ENCODE results near the gene MBLAC1. TPM values are rescaled to one million over a fixed set of nuclear protein-coding genes. Genes with fewer than 3 reads are reported as not detected.

MBLAC1 gene
- polyA plus RNA-seq, 3 donors: 1.2 to 1.7 (median 1.3) TPM

GRCh38 chr7:100095289-100095688 is 31.5 kb upstream of the MBLAC1 start:
- DNase-seq (ENCODE audit: low read depth in 3 of 3, low spot score in 2 of 3): no peak

DNA sequence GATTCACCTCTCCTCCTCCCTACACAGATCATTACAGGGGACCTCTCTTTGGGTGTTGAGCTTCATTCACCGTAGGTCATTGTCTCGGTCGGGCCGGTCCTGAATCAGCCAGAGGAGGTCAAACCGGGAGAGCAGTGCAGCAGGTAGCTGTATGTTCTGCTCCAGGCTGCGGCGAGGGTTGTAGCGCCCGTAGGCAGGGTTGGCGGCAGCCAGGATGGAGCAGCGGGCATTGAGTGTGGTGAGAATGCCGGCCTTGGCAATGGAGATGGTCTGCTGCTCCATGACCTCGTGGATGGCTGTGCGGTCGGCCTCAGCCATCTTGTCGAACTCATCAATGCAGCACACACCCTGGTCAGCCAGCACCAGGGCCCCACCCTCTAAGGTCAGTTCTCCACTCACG is 31.1 kb upstream of the MBLAC1 start:
- DNase-seq (ENCODE audit: low read depth in 3 of 3, low spot score in 2 of 3): no peak

- no peak for DNase-seq (ENCODE audit: low read depth in 3 of 3, low spot score in 2 of 3)
These were observed 27.9 kb upstream of the MBLAC1 start for GRCh38 chr7:100098913-100099312.

- no peak for DNase-seq (ENCODE audit: low read depth in 3 of 3, low spot score in 2 of 3)
These were observed 27.3 kb upstream of the MBLAC1 start for GRCh38 chr7:100099452-100099851.

DNA sequence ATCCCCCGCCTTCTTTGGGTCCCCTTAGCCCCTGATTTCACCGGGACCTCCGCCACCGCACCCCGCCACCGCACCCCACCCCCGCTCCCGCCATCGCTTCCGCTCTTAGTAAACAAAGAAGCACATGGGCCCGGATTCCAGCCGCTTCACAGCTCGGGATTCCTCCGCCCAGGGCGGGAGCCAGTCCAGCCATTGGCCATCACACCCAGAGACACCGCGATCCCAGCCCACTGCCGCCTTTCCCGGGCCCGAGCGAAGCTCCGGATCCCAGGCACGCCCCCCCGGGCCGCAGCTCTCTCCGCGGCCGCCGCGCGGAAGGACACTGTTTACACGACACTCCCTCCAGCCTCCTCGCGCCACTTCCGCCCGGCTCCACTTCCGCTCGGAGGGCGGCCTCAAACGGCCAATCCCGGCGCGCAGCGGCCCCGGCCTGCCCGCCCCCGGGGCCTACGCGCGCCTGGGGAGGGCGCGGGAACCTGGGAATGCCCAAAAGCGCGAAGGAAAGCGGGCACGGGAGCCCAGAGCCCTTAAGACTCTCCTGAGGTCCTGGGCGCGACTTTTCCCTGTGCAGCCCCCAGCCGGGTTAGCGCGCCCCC is 26.2 kb upstream of the MBLAC1 start:
- peak; percentile 84 to 95 (median 93) for DNase-seq (ENCODE audit: low read depth in 3 of 3, low spot score in 2 of 3)

DNA sequence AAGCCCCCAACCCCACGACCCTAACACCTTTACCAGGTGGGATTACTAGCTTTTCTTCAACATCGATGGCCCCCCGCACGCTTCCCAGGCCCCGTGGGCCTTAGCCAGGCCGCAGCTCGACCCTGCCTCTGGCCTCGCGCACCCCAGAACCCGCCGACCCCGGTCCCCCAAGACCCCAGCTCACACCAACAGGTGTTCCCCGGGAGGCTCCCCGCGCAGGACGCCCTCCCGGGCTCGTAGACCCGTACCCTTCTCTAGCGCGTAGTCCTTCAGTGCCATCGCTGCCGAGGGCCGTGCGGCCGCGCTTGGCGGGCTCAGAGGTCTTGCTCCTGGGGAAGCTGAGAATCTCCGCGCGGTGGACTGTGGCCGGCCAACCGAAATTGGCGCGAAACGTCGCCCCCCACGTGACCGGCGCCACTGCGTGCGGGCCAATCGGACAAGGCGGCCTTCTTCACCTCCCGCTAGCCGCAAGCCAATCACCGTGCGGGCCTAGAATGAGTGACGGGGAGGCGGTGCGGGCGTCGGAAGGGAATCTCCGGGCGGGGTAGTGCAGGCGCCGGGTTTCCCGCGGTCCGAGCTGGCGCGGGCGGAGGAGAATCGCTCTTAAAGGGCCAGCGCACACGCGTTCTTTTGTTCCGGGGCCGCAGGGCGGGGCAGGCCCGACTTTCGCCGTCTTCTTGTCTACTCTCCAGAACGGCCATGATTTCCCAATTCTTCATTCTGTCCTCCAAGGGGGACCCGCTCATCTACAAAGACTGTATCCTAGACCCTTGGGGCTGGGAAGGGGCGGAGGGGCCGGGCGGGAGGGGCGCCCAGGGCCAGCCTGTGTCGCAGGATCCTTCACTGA is 25.5 kb upstream of the MBLAC1 start, which contains the start of the genes AP4M1 and MCM7:
AP4M1 (plus strand) TSS at position 628 of the 847 bp plus-strand sequence; CDS start at position 700, 72 bp downstream.
MCM7 (minus strand) TSS at position 382 of the 847 bp plus-strand sequence; CDS start at position 279, 103 bp downstream.
- peak; percentile 86 to 95 (median 93) for DNase-seq (ENCODE audit: low read depth in 3 of 3, low spot score in 2 of 3)

DNA sequence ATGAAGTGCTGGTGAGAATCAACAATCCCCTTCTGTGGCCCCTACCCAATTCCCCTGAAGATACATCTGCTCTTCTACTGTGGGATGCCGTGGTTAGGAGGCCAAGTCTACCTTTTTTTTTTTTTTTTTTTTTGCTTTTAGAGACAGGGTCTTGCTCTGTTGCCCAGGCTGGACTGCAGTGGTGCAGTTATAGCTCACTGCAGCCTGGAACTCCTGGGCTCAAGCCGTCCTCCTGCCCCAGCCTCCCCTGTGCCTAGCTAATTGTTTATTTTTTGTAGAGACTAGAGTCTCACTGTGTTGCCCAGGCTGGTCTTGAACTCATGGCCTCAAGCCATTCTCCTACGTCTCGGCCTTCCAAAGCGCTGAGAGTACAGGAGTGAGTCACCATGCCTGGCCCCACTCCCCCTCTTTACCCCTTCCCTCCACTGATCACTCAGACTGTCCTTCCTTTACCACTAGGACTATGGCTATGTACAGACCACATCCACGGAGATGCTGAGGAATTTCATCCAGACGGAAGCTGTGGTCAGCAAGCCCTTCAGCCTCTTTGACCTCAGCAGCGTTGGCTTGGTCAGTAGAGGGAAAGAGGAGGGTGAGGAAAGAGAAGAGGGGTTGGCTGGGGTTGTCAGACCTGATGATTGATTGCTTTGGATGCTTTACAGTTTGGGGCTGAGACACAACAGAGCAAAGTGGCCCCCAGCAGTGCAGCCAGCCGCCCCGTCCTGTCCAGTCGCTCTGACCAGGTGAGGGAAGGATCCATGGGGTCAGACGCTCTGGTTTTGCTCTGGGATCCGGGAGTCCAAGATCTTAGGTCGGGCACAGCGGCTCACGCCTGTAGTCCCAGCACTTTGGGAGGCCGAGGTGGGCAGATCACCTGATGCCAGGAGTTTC is 23.6 kb upstream of the MBLAC1 start:
- DNase-seq (ENCODE audit: low read depth in 3 of 3, low spot score in 2 of 3): no peak

- no peak for DNase-seq (ENCODE audit: low read depth in 3 of 3, low spot score in 2 of 3)
These were observed 21.2 kb upstream of the MBLAC1 start for GRCh38 chr7:100105534-100105933.

- DNase-seq (ENCODE audit: low read depth in 3 of 3, low spot score in 2 of 3): no peak
These were observed 20.1 kb upstream of the MBLAC1 start for GRCh38 chr7:100106633-100107032.

- DNase-seq (ENCODE audit: low read depth in 3 of 3, low spot score in 2 of 3): no peak
These were observed 19.5 kb upstream of the MBLAC1 start for GRCh38 chr7:100107125-100107737.

DNA sequence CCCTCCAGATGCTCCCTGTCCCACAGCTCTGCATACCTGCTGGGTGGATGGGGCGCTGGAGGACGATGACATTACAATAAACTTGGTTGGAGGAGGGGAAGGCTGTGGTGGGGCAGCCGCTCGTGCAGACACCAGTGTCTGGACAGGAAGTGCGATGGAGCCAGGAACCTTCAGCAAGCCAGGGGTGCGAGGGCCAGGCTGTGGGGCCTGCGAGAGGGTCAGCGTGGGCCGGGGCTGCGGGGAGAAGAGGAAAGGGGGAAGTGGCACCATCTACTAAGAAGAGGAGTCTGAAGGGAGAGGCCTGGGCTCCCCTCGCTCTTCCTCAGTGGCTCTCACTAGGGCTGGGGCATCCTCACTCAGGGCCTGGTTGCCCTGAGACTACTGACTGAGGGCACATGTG is 18.9 kb upstream of the MBLAC1 start:
- DNase-seq (ENCODE audit: low read depth in 3 of 3, low spot score in 2 of 3): no peak

- no peak for DNase-seq (ENCODE audit: low read depth in 3 of 3, low spot score in 2 of 3)
These were observed 17.1 kb upstream of the MBLAC1 start for GRCh38 chr7:100109521-100110163.

DNA sequence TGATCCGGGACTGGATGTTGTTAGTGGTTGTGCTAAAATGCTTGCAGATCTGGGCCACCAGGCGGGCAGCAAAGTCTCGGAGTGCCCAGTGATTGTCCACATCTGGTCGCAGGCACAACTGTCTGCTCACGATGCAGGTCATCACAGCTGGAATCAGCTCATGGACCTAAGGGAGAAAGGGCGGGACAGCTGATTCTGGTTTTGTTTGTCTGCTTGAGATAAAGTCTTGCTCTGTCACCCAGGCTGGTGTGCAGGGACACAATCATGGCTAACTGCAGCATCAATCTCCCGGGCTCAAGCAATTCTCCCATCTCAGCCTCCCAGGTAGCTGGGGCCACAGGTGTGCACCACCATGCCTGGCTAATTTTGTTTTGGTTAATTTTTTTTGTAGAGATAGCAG is 15.6 kb upstream of the MBLAC1 start:
- DNase-seq (ENCODE audit: low read depth in 3 of 3, low spot score in 2 of 3): no peak

DNA sequence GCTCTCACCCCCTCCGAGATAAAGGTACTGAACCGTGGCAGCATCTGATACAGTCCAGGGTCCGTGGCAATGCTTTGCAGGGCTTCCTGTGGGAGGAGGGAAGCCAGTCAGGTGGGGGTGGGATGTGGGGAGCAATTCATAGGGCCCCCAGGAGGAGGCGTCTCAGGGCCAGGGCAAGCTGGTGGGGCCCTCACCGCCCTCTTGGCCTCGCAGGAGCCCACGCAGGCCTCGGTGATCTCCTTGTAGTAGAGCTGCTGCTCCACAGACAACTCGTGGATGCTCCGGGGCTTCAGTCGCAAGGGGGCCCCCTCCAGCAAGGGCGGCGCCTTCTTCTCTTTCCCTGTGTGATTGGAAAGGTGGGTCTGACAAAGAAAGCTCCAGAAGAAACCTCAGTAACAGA is 14.9 kb upstream of the MBLAC1 start:
- no peak for DNase-seq (ENCODE audit: low read depth in 3 of 3, low spot score in 2 of 3)

DNA sequence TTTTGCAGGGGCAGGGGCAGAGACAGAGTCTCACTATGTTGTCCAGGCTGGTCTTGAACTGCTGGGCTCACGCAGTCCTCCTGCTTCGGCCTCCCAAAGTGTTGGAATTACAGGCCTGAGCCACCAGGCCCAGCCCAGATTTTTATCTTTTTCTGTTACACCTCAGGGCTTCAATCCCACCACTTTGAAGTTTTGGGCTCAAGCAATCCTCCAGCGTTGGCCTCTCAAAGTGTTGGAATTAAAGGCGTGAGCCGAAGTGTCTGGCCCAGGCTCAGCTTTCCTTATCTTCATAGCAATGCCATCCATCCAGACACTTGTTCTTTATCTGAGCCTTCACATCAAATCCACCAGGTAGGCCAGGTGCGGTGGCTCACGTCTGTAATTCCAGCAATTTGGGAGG is 11.7 kb upstream of the MBLAC1 start:
- DNase-seq (ENCODE audit: low read depth in 3 of 3, low spot score in 2 of 3): no peak

- no peak for DNase-seq (ENCODE audit: low read depth in 3 of 3, low spot score in 2 of 3)
These were observed 8.2 kb upstream of the MBLAC1 start for GRCh38 chr7:100118388-100119071.

GRCh38 chr7:100119072-100119969 is 7.4 kb upstream of the MBLAC1 start, which contains the start of the genes CNPY4 and TAF6:
Gene CNPY4 (plus strand): TSS chr7:100119634. CDS start chr7:100119745, 111 bp downstream.
Gene TAF6 (minus strand): TSS chr7:100119358. CDS start chr7:100114209, 5,149 bp downstream.
- peak; percentile 93 to 96 (median 93) for DNase-seq (ENCODE audit: low read depth in 3 of 3, low spot score in 2 of 3)

Measured in right renal cortex interstitium (tissue), 3 donors.